Fibroblast of mammary gland (primary cell): ENCODE results near the gene TMEM200B.
A peak's percentile ranks its signal among the peaks of the same experiment; 100 is the strongest.
"Not testable (repeated sequence)": the region's sequence is repeated elsewhere in the genome, so short reads cannot be mapped to it uniquely, and the experiment has no call there.

Experiments
- DNase-seq: peaks from one replicate; pipeline ENCODE4 v3.0.0-alpha.2; 2010; ENCODE audit warnings: low read depth
- H3K4me3 ChIP-seq: 2 replicates; pipeline ENCODE4 v1.5.1; 2011; ENCODE audit warnings: low read depth, mild to moderate bottlenecking, low read length, moderate library complexity; ENCODE audit not compliant: control insufficient read depth
- TF ChIP-seq, protein P1 (sequence below): conservative IDR thresholded peaks from 2 replicates; pipeline ENCODE4 v1.5.1; 2011; ENCODE audit warnings: low read depth, low read length, inconsistent platforms; ENCODE audit not compliant: control insufficient read depth, insufficient read depth

Gene TMEM200B

GRCh38 chr1:29113413-29114117 lies 10.1 kb downstream of the TMEM200B start:
- TF ChIP-seq, protein P1, sequence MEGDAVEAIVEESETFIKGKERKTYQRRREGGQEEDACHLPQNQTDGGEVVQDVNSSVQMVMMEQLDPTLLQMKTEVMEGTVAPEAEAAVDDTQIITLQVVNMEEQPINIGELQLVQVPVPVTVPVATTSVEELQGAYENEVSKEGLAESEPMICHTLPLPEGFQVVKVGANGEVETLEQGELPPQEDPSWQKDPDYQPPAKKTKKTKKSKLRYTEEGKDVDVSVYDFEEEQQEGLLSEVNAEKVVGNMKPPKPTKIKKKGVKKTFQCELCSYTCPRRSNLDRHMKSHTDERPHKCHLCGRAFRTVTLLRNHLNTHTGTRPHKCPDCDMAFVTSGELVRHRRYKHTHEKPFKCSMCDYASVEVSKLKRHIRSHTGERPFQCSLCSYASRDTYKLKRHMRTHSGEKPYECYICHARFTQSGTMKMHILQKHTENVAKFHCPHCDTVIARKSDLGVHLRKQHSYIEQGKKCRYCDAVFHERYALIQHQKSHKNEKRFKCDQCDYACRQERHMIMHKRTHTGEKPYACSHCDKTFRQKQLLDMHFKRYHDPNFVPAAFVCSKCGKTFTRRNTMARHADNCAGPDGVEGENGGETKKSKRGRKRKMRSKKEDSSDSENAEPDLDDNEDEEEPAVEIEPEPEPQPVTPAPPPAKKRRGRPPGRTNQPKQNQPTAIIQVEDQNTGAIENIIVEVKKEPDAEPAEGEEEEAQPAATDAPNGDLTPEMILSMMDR, result no peak

DNA sequence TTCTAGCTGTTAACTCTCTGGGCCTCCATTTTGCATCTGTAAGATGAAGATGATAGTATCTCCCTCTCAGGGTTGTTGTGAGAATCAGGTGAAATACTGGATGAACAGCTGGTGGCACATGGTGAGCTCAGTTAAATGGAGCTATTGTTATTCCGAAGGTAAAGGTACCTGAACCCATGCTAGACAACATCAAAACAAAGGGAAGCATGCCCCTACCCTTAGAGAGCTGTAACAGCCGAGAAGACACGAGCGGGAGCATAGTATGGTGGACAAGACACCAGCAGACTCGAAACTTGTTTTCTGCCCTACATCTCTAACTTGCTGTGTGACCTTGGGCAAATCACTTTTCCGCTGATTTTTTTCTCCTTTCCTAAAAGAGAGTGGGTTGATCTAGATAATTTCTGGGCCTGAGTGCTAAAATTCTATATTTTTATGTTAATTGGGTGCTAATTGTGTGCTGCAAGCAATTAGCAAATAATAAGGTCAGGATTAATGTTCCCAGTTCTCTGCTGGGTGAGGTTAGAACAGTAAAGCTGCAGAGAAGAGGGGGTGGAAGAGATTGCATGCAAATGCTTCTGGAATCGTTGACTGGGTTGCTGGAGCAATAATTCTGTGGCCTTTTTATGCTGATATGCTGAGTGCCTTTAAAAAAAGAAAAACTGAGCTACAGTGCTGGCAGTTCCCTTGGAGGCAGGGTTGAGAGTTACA lies 10.8 kb downstream of the TMEM200B start:
- no peak overlapping the region for H3K4me3 ChIP-seq
- TF ChIP-seq, protein P1, result no peak
- no peak for DNase-seq

More at GRCh38 chr1:29113413-29114117, 10.1 kb downstream of the TMEM200B start:
- H3K4me3 ChIP-seq, result no peak overlapping the region
- no peak for DNase-seq

- H3K4me3 ChIP-seq, DNase-seq: not testable (repeated sequence)
These were observed 15.7 kb downstream of the TMEM200B start for GRCh38 chr1:29108041-29108440.

- TF ChIP-seq, protein P1, result no peak
- DNase-seq, result peak; percentile 41
- H3K4me3 ChIP-seq, result no peak overlapping the region
These were observed 17.9 kb downstream of the TMEM200B start for GRCh38 chr1:29105822-29106221.

- TF ChIP-seq, protein P1, result no peak
- no peak overlapping the region for H3K4me3 ChIP-seq
- no peak for DNase-seq
These were observed 23.2 kb downstream of the TMEM200B start for GRCh38 chr1:29100487-29100886.

GRCh38 chr1:29099286-29099685 lies 24.4 kb downstream of the TMEM200B start:
- TF ChIP-seq, protein P1, result no peak
- DNase-seq, result no peak
- H3K4me3 ChIP-seq, result no peak overlapping the region

- DNase-seq, result no peak
- H3K4me3 ChIP-seq, result no peak overlapping the region
- TF ChIP-seq, protein P1, result no peak
These were observed 27.3 kb downstream of the TMEM200B start for GRCh38 chr1:29096231-29096886.
